Neural cell (in vitro differentiated cells): ENCODE results near the gene AFF3. TPM values are rescaled to one million over a fixed set of nuclear protein-coding genes. Genes with fewer than 3 reads are reported as not detected.

Source experiments
- H2AFZ ChIP-seq: fragments of 200-600, 300-800 bp; sonication (generic), shearing (Covaris generic); 2 replicates; pipeline ENCODE4 v1.6.0; 2014; ENCODE audit warnings: low read depth, mild to moderate bottlenecking, antibody characterized with exemption, low read length, moderate library complexity
- H3F3A ChIP-seq: fragments of 200-600 bp; shearing (Covaris generic); 2 replicates; pipeline ENCODE4 v1.6.1; 2016; ENCODE audit warnings: mild to moderate bottlenecking, moderate library complexity, mixed read lengths, antibody characterized with exemption, low read length; ENCODE audit not compliant: insufficient read depth, poor library complexity, severe bottlenecking
- H3K27ac ChIP-seq: fragments of 200-600, 300-800 bp; sonication (generic), shearing (Covaris generic); 2 replicates; pipeline ENCODE4 v1.5.1; 2014; ENCODE audit warnings: mild to moderate bottlenecking, low read length, moderate library complexity
- H3K27me3 ChIP-seq: fragments of 300-800, 200-600 bp; sonication (generic), shearing (Covaris generic); 2 replicates; pipeline ENCODE4 v1.6.0; 2014; ENCODE audit warnings: mild to moderate bottlenecking, low read depth, low read length, moderate library complexity; ENCODE audit not compliant: insufficient read depth
- H3K36me3 ChIP-seq: fragments of 300-800, 200-600 bp; sonication (generic), shearing (Covaris generic); 2 replicates; pipeline ENCODE4 v1.5.1; 2014; ENCODE audit warnings: mild to moderate bottlenecking, antibody characterized with exemption, low read length, moderate library complexity; ENCODE audit not compliant: insufficient read depth
- H3K4me2 ChIP-seq: fragments of 300-800, 200-600 bp; sonication (generic), shearing (Covaris generic); 2 replicates; pipeline ENCODE4 v1.6.0; 2014; ENCODE audit warnings: mild to moderate bottlenecking, low read length
- H3K4me3 ChIP-seq: fragments of 300-800, 200-600 bp; sonication (generic), shearing (Covaris generic); 2 replicates; pipeline ENCODE4 v1.5.1; 2014; ENCODE audit warnings: mild to moderate bottlenecking, low read length, moderate library complexity
- H3K79me2 ChIP-seq: fragments of 200-600 bp; shearing (Covaris generic); replicated peaks from 2 replicates; pipeline ENCODE4 v1.6.0; 2014; ENCODE audit warnings: mild to moderate bottlenecking, low read length, moderate library complexity; ENCODE audit not compliant: insufficient read depth
- H3K9ac ChIP-seq: fragments of 300-800, 200-600 bp; sonication (generic), shearing (Covaris generic); 2 replicates; pipeline ENCODE4 v1.6.1; 2016; ENCODE audit warnings: mild to moderate bottlenecking, low read length, mixed read lengths
- H3K9me2 ChIP-seq: fragments of 200-600 bp; shearing (Covaris generic); 2 replicates; pipeline ENCODE4 v1.6.1; 2016; ENCODE audit warnings: mild to moderate bottlenecking, low read length, mixed read lengths; ENCODE audit not compliant: insufficient read depth
- H3K9me3 ChIP-seq: fragments of 200-600, 300-800 bp; sonication (generic), shearing (Covaris generic); 2 replicates; pipeline ENCODE4 v1.6.1; 2016; ENCODE audit warnings: mild to moderate bottlenecking, mixed run types, low read length, moderate library complexity, mixed read lengths
- H4K20me1 ChIP-seq: fragments of 200-600 bp; shearing (Covaris generic); 2 replicates; pipeline ENCODE4 v1.6.1; 2016; ENCODE audit warnings: mild to moderate bottlenecking, mixed run types; ENCODE audit not compliant: insufficient read depth
- CTCF ChIP-seq: fragments of 450-650 bp; IDR thresholded peaks from 2 replicates; pipeline ENCODE4 v1.5.1; 2014; ENCODE audit warnings: antibody characterized with exemption, mild to moderate bottlenecking, moderate library complexity; ENCODE audit not compliant: poor library complexity, severe bottlenecking
- EP300 ChIP-seq: fragments of 450-650 bp; conservative IDR thresholded peaks from 2 replicates; pipeline ENCODE4 v1.6.1; 2014; ENCODE audit warnings: antibody characterized with exemption, mild to moderate bottlenecking, moderate library complexity; ENCODE audit not compliant: poor library complexity, severe bottlenecking
- MXI1 ChIP-seq: fragments of 450-650 bp; conservative IDR thresholded peaks from 2 replicates; pipeline ENCODE4 v1.6.1; 2014; ENCODE audit warnings: antibody characterized with exemption, mild to moderate bottlenecking; ENCODE audit not compliant: poor library complexity, severe bottlenecking
- POLR2AphosphoS5 ChIP-seq: IDR thresholded peaks from 2 replicates; pipeline ENCODE4 v1.6.1; 2012
- RAD21 ChIP-seq: fragments of 450-650 bp; conservative IDR thresholded peaks from 2 replicates; pipeline ENCODE4 v1.6.1; 2014; ENCODE audit warnings: antibody characterized with exemption, mild to moderate bottlenecking, moderate library complexity
- REST ChIP-seq: IDR thresholded peaks from 2 replicates; pipeline ENCODE4 v1.6.1; 2012; ENCODE audit warnings: borderline replicate concordance
- SMC3 ChIP-seq: fragments of 450-650 bp; conservative IDR thresholded peaks from 2 replicates; pipeline ENCODE4 v1.6.1; 2014; ENCODE audit warnings: antibody characterized with exemption, mild to moderate bottlenecking, moderate library complexity; ENCODE audit not compliant: poor library complexity
- TAF1 ChIP-seq: IDR thresholded peaks from 2 replicates; pipeline ENCODE4 v1.6.1; 2012; ENCODE audit warnings: low read depth
- polyA plus RNA-seq: library from polyadenylated mRNA; depleted of rRNA; stranded (reverse); fragments of >200 nt; gene quantifications from 2 replicates; pipeline ENCODE4 v1.2.3, GENCODE V29; 2014

The AFF3 gene
- polyA plus RNA-seq, 1 donor from 2014 or later = 5.1 TPM

DNA sequence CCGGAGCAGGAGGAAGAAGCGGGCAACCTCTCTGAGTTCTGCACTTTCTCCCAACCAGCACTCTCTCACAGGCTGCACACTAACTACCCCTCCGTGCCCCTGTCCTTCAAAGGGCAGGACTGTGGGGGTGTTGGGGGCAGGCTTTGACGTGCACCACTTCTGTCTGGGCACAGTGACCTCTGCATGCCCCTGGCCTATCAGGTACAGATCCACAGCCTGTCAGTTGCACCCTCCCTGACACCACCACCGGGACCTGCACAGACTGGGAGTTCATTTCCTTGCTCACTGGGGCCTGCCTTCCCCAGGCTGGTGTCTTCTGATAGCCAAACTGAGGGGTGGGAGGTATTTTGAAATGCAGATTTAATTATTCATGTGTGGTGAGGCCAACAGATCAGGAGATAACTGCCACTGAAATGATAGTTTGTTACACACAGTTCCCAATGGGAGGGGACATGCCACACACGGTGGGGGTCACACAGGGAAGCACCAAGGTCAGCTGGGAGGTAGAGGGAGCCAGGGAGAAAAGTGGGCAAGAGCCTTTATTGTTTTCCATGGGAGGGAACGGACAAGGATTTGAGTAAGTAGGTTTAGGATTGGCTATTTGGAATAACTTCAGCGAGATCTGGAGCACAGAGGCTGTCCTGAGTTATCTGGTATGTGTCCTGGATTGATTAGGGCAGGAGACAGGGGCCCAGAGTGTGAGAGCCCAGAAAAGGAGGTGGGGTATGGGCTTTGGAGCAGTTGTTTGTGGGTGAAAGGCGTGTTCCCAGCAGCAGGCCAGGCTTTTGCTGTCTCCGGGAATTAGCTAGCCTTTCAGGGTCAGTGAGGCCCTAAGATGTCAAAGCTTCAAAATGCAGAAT, 251.6 kb downstream of the AFF3 start:
- H3K27ac ChIP-seq = no peak overlapping the region
- H3K36me3 ChIP-seq = no peaks in the 10 kb centered on the region
- no peak overlapping the region for H3K9ac ChIP-seq
- no peaks in the 10 kb centered on the region for H3K27me3 ChIP-seq
- no peaks in the 10 kb centered on the region for H3K9me3 ChIP-seq
- no peak overlapping the region for H3K4me2 ChIP-seq
- H3K79me2 ChIP-seq = no peaks in the 10 kb centered on the region
- H4K20me1 ChIP-seq = no peaks in the 10 kb centered on the region
- H2AFZ ChIP-seq = no peak overlapping the region
- H3F3A ChIP-seq = no peaks in the 10 kb centered on the region
- no peak overlapping the region for H3K4me3 ChIP-seq
- H3K9me2 ChIP-seq = no peaks in the 10 kb centered on the region
- no peak for TF ChIP-seq TAF1
- TF ChIP-seq MXI1 = no peak
- no peak for TF ChIP-seq CTCF
- TF ChIP-seq SMC3 = no peak

GRCh38 chr2:99888617-99889016, 253.8 kb downstream of the AFF3 start:
- TF ChIP-seq POLR2AphosphoS5 (no peak), CTCF (no peak), REST (no peak), MXI1 (no peak), EP300 (no peak), RAD21 (no peak), SMC3 (no peak)
- H3K9me3 ChIP-seq = no peaks in the 10 kb centered on the region
- H3K36me3 ChIP-seq = no peaks in the 10 kb centered on the region
- H3K4me2 ChIP-seq = no peak overlapping the region
- no peak overlapping the region for H3K9ac ChIP-seq
- H3K79me2 ChIP-seq = no peaks in the 10 kb centered on the region
- no peak overlapping the region for H2AFZ ChIP-seq
- H3K27ac ChIP-seq = no peak overlapping the region
- no peak overlapping the region for H3K4me3 ChIP-seq
- no peaks in the 10 kb centered on the region for H3F3A ChIP-seq
- H3K27me3 ChIP-seq = no peaks in the 10 kb centered on the region
- no peaks in the 10 kb centered on the region for H4K20me1 ChIP-seq
- no peaks in the 10 kb centered on the region for H3K9me2 ChIP-seq
